Ovary (tissue), 9 donors: ENCODE results near the gene PEG3. TPM values are rescaled to one million over a fixed set of nuclear protein-coding genes. Genes with fewer than 3 reads are reported as not detected.

Experiments
- DNase-seq, 5 donors: peaks; one replicate each; pipeline ENCODE4 v3.0.0-alpha.2; 2019 to 2020
- H3K27ac ChIP-seq, 2 donors: fragments of 200-600 bp; one replicate each; pipeline versions ENCODE4 v1.5.1 to v1.8.0; 2019 to 2022
- H3K27me3 ChIP-seq: fragments of 200-600 bp; one replicate; pipeline ENCODE4 v1.8.0; 2022
- H3K36me3 ChIP-seq: fragments of 200-600 bp; sonication (generic); one replicate; pipeline ENCODE4 v1.5.1; 2019
- H3K4me1 ChIP-seq: one replicate; pipeline ENCODE4 v1.8.1; 2013; ENCODE audit warnings: mild to moderate bottlenecking, moderate library complexity; ENCODE audit not compliant: insufficient read depth
- H3K4me3 ChIP-seq: fragments of 200-600 bp; sonication (generic); one replicate; pipeline ENCODE4 v1.5.1; 2017
- H3K9me3 ChIP-seq, 2 donors: fragments of 200-600 bp in 1 of 2; sonication (generic) in 1 of 2; one replicate each; pipeline versions ENCODE4 v1.5.1 to v1.8.1; 2013 to 2019; ENCODE audit warnings: mild to moderate bottlenecking in 1 of 2, moderate library complexity in 1 of 2
- CTCF ChIP-seq, 3 donors: fragments of 450-650 bp in 2 of 3; fragments of 200-600 bp in 1 of 3; IDR thresholded peaks; one replicate each; pipeline versions ENCODE4 v1.5.1 to v1.8.0; 2016 to 2022; ENCODE audit warnings: antibody characterized with exemption in 3 of 3, mild to moderate bottlenecking in 1 of 3
- EP300 ChIP-seq: sonication (generic); formaldehyde crosslinking; IDR thresholded peaks from one replicate; pipeline ENCODE4 v1.6.1; 2017; ENCODE audit warnings: antibody characterized with exemption
- POLR2A ChIP-seq: fragments of 450-650 bp; IDR thresholded peaks from one replicate; pipeline ENCODE4 v1.6.1; 2017; ENCODE audit warnings: antibody characterized with exemption, mild to moderate bottlenecking, moderate library complexity
- WGBS, 3 donors: extraction: QIAGEN DNeasy Blood & Tissue Kit in 1 of 3; methylation state at CpG; one replicate each; pipeline versions ENCODE4 v1.1.5 to v1.1.7; 2013 to 2017; 5-methylcytosine and 5-hydroxymethylcytosine counted together
- intact Hi-C, 4 donors: fragments of 100-400 bp; cut with DNase I; formaldehyde crosslinking; loops; one replicate each; pipeline versions ENCODE4 v1.11.0 to v1.15.1; 2022 to 2023
- polyA plus RNA-seq, 2 donors: library from polyadenylated mRNA; stranded (reverse); fragments of 200-250 nt in 1 of 2; fragments of 350-450 nt in 1 of 2; fragmentation: Illumina TruSeq in 1 of 2; extraction: RNeasy Lipid Tissue Mini Kit (QIAGEN cat#74804) in 1 of 2; gene quantifications; one replicate each; pipeline ENCODE4 v1.2.3, GENCODE V29; 2013 to 2014
- total RNA-seq, 7 donors: library from RNA; depleted of rRNA in 2 of 7; stranded (reverse); fragments of >200 nt in 2 of 7; fragmentation: NEBNext Ultra II Directional in 3 of 7; extraction: Animal tissue kit (Norgen Biotek cat#: 25700) in 3 of 7; gene quantifications; one replicate each; pipeline versions ENCODE4 v1.1.0 to v1.2.4, GENCODE V29; 2016 to 2023
- donor health status: DM: no; HTN: no; CAD: no; lungs with moderate emphysema.
- donor health status: DM: no; HTN: no; CAD: no.
- donor health status: Bipolar disorder and iron deficiency.
- donor health status: DM: yes; HTN: yes; CAD: no.
- donor health status: DM: no; HTN: no; CAD: no.
- donor health status: DM: yes; HTN: yes; CAD: no.

The PEG3 gene
- total and polyA plus RNA-seq, 9 donors = 104 to 1,197 (median 505) TPM

DNA sequence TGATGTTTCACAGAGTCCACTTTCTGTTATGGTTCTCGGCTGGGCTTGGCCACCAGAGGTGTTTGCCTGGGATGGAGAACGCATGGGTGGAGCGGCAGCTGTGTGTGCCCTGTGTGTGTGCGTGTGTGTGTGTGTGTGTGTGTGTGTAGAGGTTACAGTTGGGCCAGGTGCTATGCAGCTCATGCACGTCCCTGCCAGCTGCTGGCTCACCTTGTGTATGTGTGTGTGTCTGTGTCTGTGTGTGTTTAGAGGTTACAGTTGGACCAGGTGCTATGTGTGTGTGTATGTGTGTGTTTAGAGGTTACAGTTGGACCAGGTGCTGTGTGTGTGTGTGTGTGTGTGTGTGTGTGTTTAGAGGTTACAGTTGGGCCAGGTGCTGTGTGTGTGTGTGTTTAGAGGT is 33.0 kb upstream of the PEG3 start:
- Histone ChIP-seq H3K4me3 (no peak overlapping the region), H3K4me1 (no peaks in the 10 kb centered on the region), H3K27me3 (no peaks in the 10 kb centered on the region), H3K27ac (no peak overlapping the region), H3K36me3 (no peaks in the 10 kb centered on the region), H3K9me3 (no peaks in the 10 kb centered on the region)
- intact Hi-C loops = no loop called here
- 84 to 95% (median 87%) methylated on average over 5 of the region's 5 CpGs for WGBS, 3 donors
- TF ChIP-seq CTCF (IDR thresholded peaks at IDR 0.05) (no peak), EP300 (no peak), POLR2A (no peak)
- no peak for DNase-seq

GRCh38 chr19:56869886-56870285 is 29.4 kb upstream of the PEG3 start:
- Histone ChIP-seq H3K36me3 (no peaks in the 10 kb centered on the region), H3K4me1 (peaks cover 1% of the 10 kb centered on the region), H3K9me3 (no peaks in the 10 kb centered on the region), H3K27ac (no peak overlapping the region), H3K27me3 (no peaks in the 10 kb centered on the region), H3K4me3 (no peak overlapping the region)
- TF ChIP-seq POLR2A (no peak), CTCF (IDR thresholded peaks at IDR 0.05) (no peak), EP300 (no peak)
- intact Hi-C loops = no loop called here
- 81 to 92% (median 89%) methylated on average over 8 of the region's 8 CpGs for WGBS, 3 donors
- DNase-seq = no peak

GRCh38 chr19:56868446-56868845 is 27.9 kb upstream of the PEG3 start:
- DNase-seq = no peak
- 93 to 97% (median 97%) methylated on average over 1 of the region's 1 CpG for WGBS, 3 donors
- H3K9me3 ChIP-seq = no peaks in the 10 kb centered on the region
- no peak overlapping the region for H3K4me3 ChIP-seq
- intact Hi-C loops = no loop called here
- H3K4me1 ChIP-seq = peaks cover 1% of the 10 kb centered on the region
- no peaks in the 10 kb centered on the region for H3K27me3 ChIP-seq
- TF ChIP-seq CTCF (IDR thresholded peaks at IDR 0.05) (no peak), EP300 (no peak), POLR2A (no peak)
- no peaks in the 10 kb centered on the region for H3K36me3 ChIP-seq
- H3K27ac ChIP-seq = no peak overlapping the region

DNA sequence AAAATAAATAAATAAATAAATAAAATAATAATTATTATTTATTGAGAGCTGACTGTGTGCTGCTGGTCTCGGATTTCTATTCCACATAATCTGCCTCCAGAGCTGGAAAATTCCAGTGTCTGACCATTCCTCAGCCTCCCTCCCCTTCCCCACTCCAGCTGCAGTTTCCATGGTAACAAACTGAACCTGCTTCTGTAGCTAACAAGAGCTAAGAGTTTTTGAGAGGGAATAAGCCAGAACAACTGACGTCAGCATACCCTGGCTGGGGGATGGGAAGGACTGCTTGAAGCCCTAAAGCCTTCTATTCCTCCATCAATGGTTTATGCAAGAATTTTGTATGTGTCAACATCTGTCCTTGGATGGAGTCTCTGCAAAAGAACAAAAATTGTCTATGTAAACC is 26.0 kb upstream of the PEG3 start:
- peaks cover 4% of the 10 kb centered on the region for H3K4me1 ChIP-seq
- H3K9me3 ChIP-seq = no peaks in the 10 kb centered on the region
- peak; percentile 63 to 89 (median 74) for DNase-seq
- intact Hi-C loops = no loop called here
- H3K4me3 ChIP-seq = no peak overlapping the region
- TF ChIP-seq EP300 = no peak
- no peaks in the 10 kb centered on the region for H3K27me3 ChIP-seq
- H3K36me3 ChIP-seq = no peaks in the 10 kb centered on the region
- 16 to 22% (median 21%) methylated on average over 2 of the region's 2 CpGs for WGBS, 3 donors
- peak overlapping the region in 1 of 2 donors; percentile 14 for H3K27ac ChIP-seq

GRCh38 chr19:56864443-56865125 is 24.1 kb upstream of the PEG3 start:
- no peak for TF ChIP-seq POLR2A
- TF ChIP-seq CTCF (IDR thresholded peaks at IDR 0.05) = no peak
- TF ChIP-seq EP300 = no peak
- WGBS, 3 donors = 79 to 83% (median 82%) methylated on average over 50 of the region's 50 CpGs
- Histone ChIP-seq H3K4me1 (peaks cover 4% of the 10 kb centered on the region), H3K27me3 (no peaks in the 10 kb centered on the region), H3K4me3 (no peak overlapping the region), H3K36me3 (no peaks in the 10 kb centered on the region), H3K9me3 (no peaks in the 10 kb centered on the region), H3K27ac (no peak overlapping the region)
- intact Hi-C loops = no loop called here
- DNase-seq = no peak
